GM21786 (cell line): ENCODE measurements around the gene PRKG2.

ENCODE experiments used
- ATAC-seq: cut with Tn5 transposase; IDR thresholded peaks from one replicate; pipeline ENCODE4 v1.9.1; 2021; ENCODE audit not compliant: unreplicated experiment

The PRKG2 gene

DNA sequence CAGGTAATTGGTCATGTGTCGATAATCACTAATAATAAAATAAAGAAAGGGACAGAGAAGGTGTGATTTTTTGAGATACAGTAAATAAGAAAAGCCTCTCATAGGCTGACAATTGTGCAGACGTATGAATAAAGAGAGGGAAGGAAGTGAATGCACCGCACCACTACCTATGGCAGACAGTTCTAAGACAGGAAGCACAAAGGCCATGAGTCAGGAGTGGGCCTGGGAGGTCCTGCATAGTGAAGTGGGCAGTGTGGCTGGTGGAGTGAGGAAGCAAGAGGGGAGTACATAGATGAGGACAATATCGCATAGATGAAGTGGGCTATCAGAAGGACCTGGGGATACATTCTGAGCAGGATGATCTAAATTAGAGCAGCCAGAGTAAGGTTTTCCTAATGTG lies 108.9 kb downstream of the PRKG2 start:
- ATAC-seq: no peak

GRCh38 chr4:81102107-81102506 lies 112.9 kb downstream of the PRKG2 start:
- no peak for ATAC-seq

GRCh38 chr4:81096566-81096965 lies 118.5 kb downstream of the PRKG2 start:
- ATAC-seq: no peak

- no peak for ATAC-seq
Observed at GRCh38 chr4:81095389-81095788, 119.6 kb downstream of the PRKG2 start.

DNA sequence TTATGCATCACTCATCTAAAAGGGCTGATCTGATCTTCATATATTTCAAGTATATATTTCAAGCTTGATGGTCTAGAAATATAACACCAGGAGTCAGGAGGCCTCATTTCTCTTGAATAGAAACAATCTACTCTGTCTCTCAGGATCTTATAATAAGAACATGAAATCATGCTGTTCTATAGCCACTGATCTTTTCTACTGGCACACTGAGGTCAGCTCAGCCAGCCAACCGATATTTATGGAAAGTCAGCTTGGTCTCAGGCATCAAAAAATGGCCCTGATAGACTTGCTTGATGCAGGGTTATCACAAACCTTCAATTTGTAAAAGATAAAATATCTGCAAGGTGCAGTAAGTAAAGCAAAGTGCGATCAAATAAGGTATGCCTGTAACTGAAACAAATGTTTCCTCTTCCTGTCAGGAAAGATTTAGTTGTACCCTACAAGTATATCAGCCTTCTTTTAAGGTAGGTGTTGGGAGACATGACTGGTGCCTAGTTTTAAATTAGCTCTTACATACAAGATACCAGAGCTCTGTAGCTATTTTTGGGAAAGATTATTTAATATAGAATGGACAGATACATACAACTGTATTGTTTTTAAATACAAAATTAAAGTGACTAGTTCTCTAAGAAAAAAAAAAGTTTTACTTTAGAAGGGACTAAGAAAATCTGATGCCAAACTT lies 121.2 kb downstream of the PRKG2 start:
- ATAC-seq: no peak

DNA sequence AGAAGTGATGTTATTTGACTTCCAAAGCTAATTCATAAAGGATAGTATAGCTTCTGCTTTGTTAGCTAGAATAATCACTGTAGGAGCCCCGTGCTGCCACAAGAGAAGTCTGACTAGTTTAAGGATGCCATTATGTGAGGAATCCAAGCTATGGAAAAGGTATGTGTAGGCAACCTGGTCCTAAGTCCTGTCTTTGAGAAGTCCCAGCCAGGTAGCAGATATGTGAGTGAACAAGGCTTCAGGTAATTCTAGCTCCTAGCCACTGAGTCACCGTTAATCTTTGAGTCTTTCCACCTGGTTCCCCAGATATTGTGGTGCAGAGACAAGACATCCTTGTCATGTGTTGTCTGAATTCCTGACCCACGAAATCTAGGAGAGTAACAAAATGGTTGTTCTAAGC lies 129.0 kb downstream of the PRKG2 start:
- no peak for ATAC-seq

GRCh38 chr4:81085291-81085690 lies 129.7 kb downstream of the PRKG2 start:
- ATAC-seq: no peak

GRCh38 chr4:81084634-81085033 lies 130.4 kb downstream of the PRKG2 start:
- ATAC-seq: no peak

GRCh38 chr4:81084029-81084428 lies 131.0 kb downstream of the PRKG2 start:
- ATAC-seq: no peak

GRCh38 chr4:81081156-81081555 lies 133.9 kb downstream of the PRKG2 start:
- no peak for ATAC-seq

DNA sequence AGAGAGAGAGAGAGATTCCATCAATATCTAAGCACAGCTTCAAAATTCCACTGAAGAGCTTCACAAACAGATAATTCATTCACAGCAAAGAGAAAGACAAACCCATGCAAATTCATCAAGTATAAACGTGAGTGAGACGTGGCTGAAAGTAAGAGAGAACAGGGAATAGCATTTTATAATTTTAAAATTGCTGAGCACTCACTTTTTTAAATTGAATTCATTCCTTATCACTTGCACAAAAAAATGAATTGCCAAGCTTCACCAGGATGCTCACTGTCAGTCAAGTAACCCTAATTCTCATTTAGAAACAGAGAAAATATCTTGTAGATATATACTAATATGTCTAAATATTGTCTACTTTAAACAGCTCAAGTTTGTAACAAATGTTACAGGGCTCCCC lies 144.0 kb downstream of the PRKG2 start:
- no peak for ATAC-seq

GRCh38 chr4:81069706-81070331 lies 145.2 kb downstream of the PRKG2 start:
- peak; percentile 99 for ATAC-seq

- no peak for ATAC-seq
Observed at GRCh38 chr4:81065446-81065845, 149.6 kb downstream of the PRKG2 start.

DNA sequence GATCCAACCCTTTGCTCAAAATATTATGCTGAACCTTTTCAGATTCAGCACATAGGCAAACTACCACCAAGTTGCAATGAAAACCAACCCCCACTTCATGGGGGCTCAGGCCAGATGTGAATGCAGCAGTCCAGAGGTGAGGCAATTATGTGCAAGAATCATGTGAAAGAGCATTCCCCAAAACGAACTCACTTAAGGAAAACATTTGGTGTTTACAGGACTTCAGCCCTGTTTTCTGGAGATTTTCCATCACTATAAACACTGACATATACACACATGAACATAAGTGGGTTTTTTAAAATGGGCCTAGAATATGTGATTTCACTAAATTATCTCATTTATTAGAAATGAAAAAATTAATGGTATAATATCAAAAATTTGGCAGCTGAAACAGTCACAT lies 153.0 kb downstream of the PRKG2 start:
- ATAC-seq: no peak

- ATAC-seq: peak; percentile 40
Observed at GRCh38 chr4:81061344-81061730, 153.7 kb downstream of the PRKG2 start.

GRCh38 chr4:81060587-81061343 lies 154.3 kb downstream of the PRKG2 start:
- peak; percentile 41 for ATAC-seq

DNA sequence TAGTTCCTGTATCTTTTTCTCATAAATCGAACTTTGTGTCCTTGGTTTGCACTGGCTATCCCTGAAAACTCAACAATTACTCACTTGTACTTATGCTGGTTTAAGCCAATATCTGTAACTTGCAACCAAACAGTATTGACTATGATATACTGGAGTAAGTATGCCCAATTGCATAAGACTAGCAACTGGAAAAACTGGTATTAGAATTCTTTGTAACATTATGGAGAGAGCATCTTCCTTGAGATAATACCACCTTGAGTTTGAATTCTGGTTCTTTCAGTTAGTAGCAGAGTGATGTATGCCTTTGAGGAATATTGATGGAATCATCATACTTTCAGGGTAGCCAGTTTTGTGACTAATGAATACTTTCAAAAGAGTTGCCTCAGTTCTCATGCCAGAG lies 156.4 kb downstream of the PRKG2 start:
- no peak for ATAC-seq

DNA sequence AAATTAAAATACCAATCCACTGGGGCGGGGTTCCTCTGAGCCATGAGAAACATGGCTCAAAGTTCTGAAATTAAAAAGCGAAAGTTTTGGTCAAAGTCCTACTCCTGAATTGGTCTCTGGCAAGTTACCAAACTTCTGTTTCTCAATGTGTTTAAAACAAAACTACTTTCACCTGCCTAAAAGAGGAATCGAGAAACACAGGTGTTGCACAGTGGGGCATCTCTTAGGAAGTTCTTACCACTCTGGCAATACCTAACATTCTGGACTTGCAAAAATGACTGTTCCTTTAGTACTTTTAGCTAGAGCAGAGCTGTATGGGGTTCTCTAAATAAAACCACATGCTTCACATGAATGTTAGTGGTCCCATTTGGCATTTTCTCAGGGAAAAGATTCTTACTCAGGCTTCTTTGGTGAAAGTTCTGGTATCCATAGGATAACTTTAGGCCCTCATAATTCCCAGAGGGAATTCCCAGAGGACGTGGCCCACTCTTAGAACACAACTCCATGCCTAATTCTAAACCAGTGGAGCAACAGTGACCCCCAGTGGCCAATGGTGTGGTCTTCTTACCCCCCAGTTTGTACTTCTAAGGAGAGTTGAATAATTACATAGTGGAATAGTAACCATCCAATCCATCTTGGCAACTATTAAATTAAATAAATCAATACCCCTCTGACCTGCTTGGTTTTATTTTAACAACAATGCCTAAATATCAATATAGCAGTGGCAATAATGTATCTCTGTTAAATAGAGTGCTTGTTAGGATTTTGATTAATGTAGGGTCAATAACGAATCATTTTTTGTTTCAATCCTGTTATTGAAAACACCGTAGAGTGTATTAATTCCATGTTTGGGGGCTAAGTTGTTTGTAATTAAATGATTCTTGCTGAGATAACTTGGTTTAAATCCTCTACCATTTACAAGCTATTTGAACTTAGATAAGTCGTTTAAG lies 162.6 kb downstream of the PRKG2 start:
- ATAC-seq: peak; percentile 100

GRCh38 chr4:81049907-81050306 lies 165.1 kb downstream of the PRKG2 start:
- ATAC-seq: no peak

DNA sequence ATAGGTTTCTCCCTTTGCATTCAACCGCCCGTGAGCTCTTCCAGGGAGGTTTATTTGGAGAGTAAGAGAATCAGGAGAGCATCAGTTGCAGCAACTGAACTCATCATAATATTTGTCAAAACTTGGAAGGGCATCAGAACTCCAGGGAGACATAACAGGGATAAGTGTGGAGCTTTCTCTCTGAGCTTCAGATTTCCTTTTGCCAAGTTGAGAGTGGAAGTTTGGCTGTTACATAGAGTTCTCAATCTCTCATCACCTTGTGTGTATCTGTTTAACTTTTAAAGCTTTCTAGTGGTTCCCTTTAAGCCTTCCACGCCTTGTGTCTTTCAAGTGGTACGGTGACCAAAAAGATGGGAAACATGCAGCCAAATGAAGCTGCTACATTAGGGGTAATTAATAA lies 165.7 kb downstream of the PRKG2 start:
- ATAC-seq: no peak
